Neuronal stem cell (in vitro differentiated cells): ENCODE data around the gene RGL2.

Experiments used
- DNase-seq: peaks from one replicate; pipeline ENCODE4 v3.0.0-alpha.2; 2013; ENCODE audit warnings: low spot score
- H2AFZ ChIP-seq: one replicate; pipeline ENCODE4 v1.6.1; 2013; ENCODE audit warnings: mild to moderate bottlenecking, low read length, inconsistent platforms
- H2AK5ac ChIP-seq: 2 replicates; pipeline ENCODE4 v1.6.1; 2013; ENCODE audit warnings: low read depth, mild to moderate bottlenecking, inconsistent platforms, low read length, moderate library complexity, mixed read lengths
- H2BK120ac ChIP-seq: 2 replicates; pipeline ENCODE4 v1.6.1; 2013; ENCODE audit warnings: low read depth, mild to moderate bottlenecking, inconsistent platforms, low read length, moderate library complexity, mixed read lengths
- H2BK12ac ChIP-seq: one replicate; pipeline ENCODE4 v1.6.1; 2013; ENCODE audit warnings: low read length, inconsistent platforms
- H2BK15ac ChIP-seq: 2 replicates; pipeline ENCODE4 v1.6.1; 2013; ENCODE audit warnings: mild to moderate bottlenecking, low read length, inconsistent platforms, mixed read lengths
- H2BK5ac ChIP-seq: one replicate; pipeline ENCODE4 v1.6.1; 2013; ENCODE audit warnings: inconsistent platforms, mild to moderate bottlenecking, low read length, moderate library complexity
- H3K14ac ChIP-seq: one replicate; pipeline ENCODE4 v1.6.1; 2013; ENCODE audit warnings: low read length, inconsistent platforms
- H3K18ac ChIP-seq: 2 replicates; pipeline ENCODE4 v1.6.1; 2013; ENCODE audit warnings: low read length, inconsistent platforms
- H3K23ac ChIP-seq: 2 replicates; pipeline ENCODE4 v1.6.1; 2013; ENCODE audit warnings: low read depth, mild to moderate bottlenecking, mixed read lengths, low read length, inconsistent platforms; ENCODE audit not compliant: poor library complexity
- H3K27ac ChIP-seq: replicated peaks from 3 replicates; pipeline ENCODE4 v1.5.1; 2013; ENCODE audit warnings: low read length, inconsistent platforms
- H3K27me3 ChIP-seq, 3 experiments: 2 replicates each; pipeline ENCODE4 v1.6.1; 2013; ENCODE audit warnings: low read length in 3 of 3, mild to moderate bottlenecking in 2 of 3, inconsistent platforms in 1 of 3, low read depth in 1 of 3, mixed read lengths in 1 of 3, moderate library complexity in 1 of 3; ENCODE audit not compliant: control insufficient read depth in 3 of 3, insufficient read depth in 3 of 3
- H3K36me3 ChIP-seq, 2 donors: replicated peaks in 1 of 2; 2 replicates each; pipeline ENCODE4 v1.6.1; 2013; ENCODE audit warnings: low read length in 2 of 2; ENCODE audit not compliant: control insufficient read depth in 2 of 2, insufficient read depth in 2 of 2
- H3K4ac ChIP-seq: 2 replicates; pipeline ENCODE4 v1.6.1; 2013; ENCODE audit warnings: inconsistent platforms, mild to moderate bottlenecking, low read length, moderate library complexity
- H3K4me1 ChIP-seq, 2 donors: 1 replicate in 1 of 2; 2 replicates in 1 of 2; pipeline ENCODE4 v1.6.1; 2013; ENCODE audit warnings: low read length in 2 of 2, low read depth in 1 of 2; ENCODE audit not compliant: control insufficient read depth in 2 of 2, insufficient read depth in 1 of 2
- H3K4me2 ChIP-seq: one replicate; pipeline ENCODE4 v1.6.1; 2013; ENCODE audit warnings: mild to moderate bottlenecking, low read length, inconsistent platforms; ENCODE audit not compliant: insufficient read depth, poor library complexity, severe bottlenecking
- H3K4me3 ChIP-seq, 2 donors: 2 replicates each; pipeline ENCODE4 v1.5.1; 2013; ENCODE audit warnings: low read length in 2 of 2, mild to moderate bottlenecking in 2 of 2, inconsistent platforms in 1 of 2, moderate library complexity in 1 of 2
- H3K79me1 ChIP-seq: one replicate; pipeline ENCODE4 v1.6.1; 2013; ENCODE audit warnings: low read depth, mild to moderate bottlenecking, inconsistent platforms, low read length, moderate library complexity
- H3K9ac ChIP-seq: one replicate; pipeline ENCODE4 v1.6.1; 2013; ENCODE audit warnings: mild to moderate bottlenecking, low read depth, low read length, inconsistent platforms; ENCODE audit not compliant: poor library complexity
- H3K9me3 ChIP-seq, 2 donors: replicated peaks in 1 of 2; 2 replicates each; pipeline versions ENCODE3 to v1.6.1; 2013; ENCODE audit warnings: low read length in 2 of 2, mild to moderate bottlenecking in 2 of 2, inconsistent platforms in 1 of 2, low read depth in 1 of 2, mixed read lengths in 1 of 2, moderate library complexity in 1 of 2; ENCODE audit not compliant: control insufficient read depth in 2 of 2, insufficient read depth in 1 of 2
- H4K8ac ChIP-seq: one replicate; pipeline ENCODE4 v1.6.1; 2013; ENCODE audit warnings: low read depth, mild to moderate bottlenecking, inconsistent platforms, low read length, moderate library complexity
- H4K91ac ChIP-seq: one replicate; pipeline ENCODE4 v1.6.1; 2013; ENCODE audit warnings: low read length, low read depth, mild to moderate bottlenecking, inconsistent platforms; ENCODE audit not compliant: poor library complexity
- WGBS, 2 donors: extraction: QIAGEN DNeasy Blood & Tissue Kit; methylation state at CpG; one replicate each; pipeline ENCODE4 v1.1.7; 2013; ENCODE audit warnings: missing lambda C conversion rate in 2 of 2, mixed read lengths in 1 of 2; ENCODE audit not compliant: insufficient read length in 2 of 2, insufficient replicate concordance in 1 of 2; ENCODE audit errors: extremely low coverage in 2 of 2; 5-methylcytosine and 5-hydroxymethylcytosine counted together

Gene RGL2

DNA sequence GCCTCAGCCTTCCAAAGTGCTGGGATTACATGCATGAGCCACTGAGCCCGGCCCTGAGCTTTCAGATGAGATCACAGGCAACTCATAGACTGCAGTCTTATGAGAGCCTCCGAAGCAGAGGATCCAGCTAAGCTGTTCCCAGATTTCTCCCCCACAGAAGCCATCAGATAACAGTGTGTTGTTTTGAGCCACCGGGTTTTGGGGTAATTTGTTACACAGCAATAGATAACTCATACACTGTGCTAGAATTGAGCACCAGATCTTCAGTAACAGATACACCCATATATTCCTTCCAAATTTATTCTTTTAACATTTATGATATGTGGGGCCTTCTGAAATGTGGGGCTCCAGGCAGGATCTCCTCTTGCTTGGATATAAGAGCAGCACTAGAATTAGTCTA, 37.8 kb upstream of the RGL2 start:
- WGBS, 2 donors: no CpG with 5 or more reads among the region's 3 CpGs
- H3K36me3 ChIP-seq: no peaks in the 10 kb centered on the region
- no peak overlapping the region for H2AFZ ChIP-seq
- no peak overlapping the region for H3K4me3 ChIP-seq
- H2BK15ac ChIP-seq: no peak overlapping the region
- no peak for DNase-seq
- H3K18ac ChIP-seq: no peak overlapping the region
- no peaks in the 10 kb centered on the region for H3K9me3 ChIP-seq
- peaks cover 0 to 2% (median 0%) of the 10 kb centered on the region in 3 experiments for H3K27me3 ChIP-seq
- no peak overlapping the region for H2BK5ac ChIP-seq
- H3K27ac ChIP-seq: no peak overlapping the region
- no peak overlapping the region for H4K91ac ChIP-seq
- no peak overlapping the region for H4K8ac ChIP-seq
- H2AK5ac ChIP-seq: no peak overlapping the region
- no peaks in the 10 kb centered on the region for H3K4me1 ChIP-seq
- H3K14ac ChIP-seq: no peak overlapping the region
- no peak overlapping the region for H3K9ac ChIP-seq
- no peak overlapping the region for H3K23ac ChIP-seq
- no peak overlapping the region for H3K4me2 ChIP-seq
- H3K79me1 ChIP-seq: no peaks in the 10 kb centered on the region
- H3K4ac ChIP-seq: no peak overlapping the region
- no peak overlapping the region for H2BK120ac ChIP-seq
- no peak overlapping the region for H2BK12ac ChIP-seq

DNA sequence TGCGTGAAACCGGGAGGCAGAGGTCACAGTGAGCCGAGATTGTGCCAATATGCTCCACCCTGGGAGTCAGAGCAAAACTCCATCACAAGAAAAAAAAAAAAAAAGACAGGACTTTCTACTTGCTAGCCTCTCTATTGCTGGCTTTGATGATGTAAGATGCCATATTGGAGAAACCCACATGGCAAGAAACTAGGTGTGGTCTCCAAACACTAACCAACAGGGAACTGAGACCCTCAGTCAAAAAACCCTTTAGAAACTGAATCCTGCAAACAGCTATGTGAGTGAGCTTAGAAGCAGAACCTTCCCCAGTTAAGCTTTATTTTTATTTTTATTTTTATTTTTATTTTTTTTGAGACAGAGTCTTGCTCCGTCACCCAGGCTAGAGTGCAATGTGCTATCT, 37.2 kb upstream of the RGL2 start:
- H3K9ac ChIP-seq: no peak overlapping the region
- no peak overlapping the region for H3K4me2 ChIP-seq
- H3K9me3 ChIP-seq: no peaks in the 10 kb centered on the region
- no CpG with 5 or more reads among the region's 4 CpGs for WGBS, 2 donors
- H4K91ac ChIP-seq: no peak overlapping the region
- no peak overlapping the region for H3K23ac ChIP-seq
- H2AFZ ChIP-seq: no peak overlapping the region
- no peak overlapping the region for H3K4ac ChIP-seq
- H3K27me3 ChIP-seq: peaks cover 0 to 2% (median 0%) of the 10 kb centered on the region in 3 experiments
- H3K4me1 ChIP-seq: no peaks in the 10 kb centered on the region
- no peak overlapping the region for H2BK5ac ChIP-seq
- H3K18ac ChIP-seq: no peak overlapping the region
- H2BK15ac ChIP-seq: no peak overlapping the region
- no peak overlapping the region for H4K8ac ChIP-seq
- H3K14ac ChIP-seq: no peak overlapping the region
- H2AK5ac ChIP-seq: no peak overlapping the region
- H3K4me3 ChIP-seq: no peak overlapping the region
- DNase-seq: no peak
- H2BK12ac ChIP-seq: no peak overlapping the region
- H3K27ac ChIP-seq: no peak overlapping the region
- no peaks in the 10 kb centered on the region for H3K36me3 ChIP-seq
- no peak overlapping the region for H2BK120ac ChIP-seq
- no peaks in the 10 kb centered on the region for H3K79me1 ChIP-seq

DNA sequence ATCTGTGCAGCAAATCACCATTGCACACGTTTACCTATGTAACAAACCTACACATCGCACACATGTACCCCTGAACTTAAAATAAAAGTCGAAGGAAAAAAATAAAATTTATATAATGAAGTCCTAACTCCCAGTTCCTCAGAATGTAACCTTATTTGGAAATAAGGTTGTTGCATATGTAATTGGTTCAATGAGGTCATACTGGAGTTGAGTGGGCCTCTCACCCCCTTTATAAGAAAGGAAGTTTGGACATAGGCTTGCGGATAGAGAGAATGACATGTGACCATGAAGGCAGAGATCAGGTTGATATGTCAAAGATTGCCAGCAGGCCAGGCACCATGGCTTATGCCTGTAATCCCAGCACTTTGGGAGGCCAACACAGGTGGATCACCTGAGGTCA, 34.9 kb upstream of the RGL2 start:
- H3K27me3 ChIP-seq: peaks cover 0 to 5% (median 0%) of the 10 kb centered on the region in 3 experiments

DNA sequence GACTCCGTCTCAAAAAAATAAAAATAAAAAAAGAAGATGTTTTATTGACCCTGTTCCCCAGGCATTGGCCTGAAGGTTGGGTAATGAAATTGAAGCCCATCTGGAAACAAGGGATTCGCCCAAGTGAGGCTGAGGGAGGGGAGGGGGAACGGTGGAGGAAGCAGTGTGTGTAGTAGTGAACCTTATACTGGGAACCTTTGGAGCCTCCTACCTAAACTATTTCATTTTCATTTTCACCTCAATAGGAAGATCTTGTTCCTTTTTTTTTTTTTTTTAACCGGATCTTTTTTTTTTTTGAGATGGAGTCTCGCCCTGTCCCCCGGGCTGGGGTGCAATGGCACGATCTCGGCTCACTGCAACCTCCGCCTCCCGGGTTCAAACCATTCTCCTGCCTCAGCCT, 32.0 kb upstream of the RGL2 start:
- Histone ChIP-seq H3K9ac (no peak overlapping the region), H4K8ac (no peak overlapping the region), H3K14ac (no peak overlapping the region), H3K18ac (no peak overlapping the region), H2BK5ac (no peak overlapping the region), H3K23ac (no peak overlapping the region), H3K27ac (no peak overlapping the region), H3K4me1 (no peaks in the 10 kb centered on the region), H3K9me3 (no peaks in the 10 kb centered on the region), H3K79me1 (no peaks in the 10 kb centered on the region), H2AK5ac (no peak overlapping the region), H3K4me3 (no peak overlapping the region), H2BK120ac (no peak overlapping the region), H2BK15ac (no peak overlapping the region), H3K4me2 (no peak overlapping the region), H3K36me3 (no peaks in the 10 kb centered on the region), H2BK12ac (no peak overlapping the region), H2AFZ (no peak overlapping the region), H3K4ac (no peak overlapping the region), H4K91ac (no peak overlapping the region), H3K27me3 (peaks cover 0 to 3% (median 0%) of the 10 kb centered on the region in 3 experiments)
- DNase-seq: no peak
- WGBS, 2 donors: no CpG with 5 or more reads among the region's 10 CpGs

More for the DNA sequence above, 34.9 kb upstream of the RGL2 start:
- no CpG with 5 or more reads among the region's 4 CpGs for WGBS, 2 donors
- no peak overlapping the region for H3K4me3 ChIP-seq
- H3K4me1 ChIP-seq: no peaks in the 10 kb centered on the region
- H3K79me1 ChIP-seq: no peaks in the 10 kb centered on the region
- no peak overlapping the region for H3K18ac ChIP-seq
- no peak overlapping the region for H2AFZ ChIP-seq
- no peak overlapping the region for H2BK15ac ChIP-seq
- no peak overlapping the region for H4K91ac ChIP-seq
- H3K9me3 ChIP-seq: no peaks in the 10 kb centered on the region
- H4K8ac ChIP-seq: no peak overlapping the region
- H3K4me2 ChIP-seq: no peak overlapping the region
- H3K27ac ChIP-seq: no peak overlapping the region
- H3K23ac ChIP-seq: no peak overlapping the region
- H2BK120ac ChIP-seq: no peak overlapping the region
- H2AK5ac ChIP-seq: no peak overlapping the region
- no peak overlapping the region for H3K4ac ChIP-seq
- no peak for DNase-seq
- H2BK5ac ChIP-seq: no peak overlapping the region
- H3K36me3 ChIP-seq: no peaks in the 10 kb centered on the region
- no peak overlapping the region for H3K14ac ChIP-seq
- H3K9ac ChIP-seq: no peak overlapping the region
- no peak overlapping the region for H2BK12ac ChIP-seq
